ENCODE results near the gene SULT2B1.

SULT2B1 gene

GRCh38 chr19:48510421-48511268 lies 41.3 kb upstream of the SULT2B1 start:
- TF ChIP-seq CTCF (IDR thresholded peaks at IDR 0.05; ENCODE audit: borderline replicate concordance, insufficient read depth, low read depth, low read length): no peak
- no peak overlapping the region for H3K4me3 ChIP-seq (ENCODE audit: low read depth, low read length)

GRCh38 chr19:48511321-48511731 lies 40.6 kb upstream of the SULT2B1 start:
- TF ChIP-seq CTCF (IDR thresholded peaks at IDR 0.05; ENCODE audit: borderline replicate concordance, insufficient read depth, low read depth, low read length): no peak
- no peak overlapping the region for H3K4me3 ChIP-seq (ENCODE audit: low read depth, low read length)

DNA sequence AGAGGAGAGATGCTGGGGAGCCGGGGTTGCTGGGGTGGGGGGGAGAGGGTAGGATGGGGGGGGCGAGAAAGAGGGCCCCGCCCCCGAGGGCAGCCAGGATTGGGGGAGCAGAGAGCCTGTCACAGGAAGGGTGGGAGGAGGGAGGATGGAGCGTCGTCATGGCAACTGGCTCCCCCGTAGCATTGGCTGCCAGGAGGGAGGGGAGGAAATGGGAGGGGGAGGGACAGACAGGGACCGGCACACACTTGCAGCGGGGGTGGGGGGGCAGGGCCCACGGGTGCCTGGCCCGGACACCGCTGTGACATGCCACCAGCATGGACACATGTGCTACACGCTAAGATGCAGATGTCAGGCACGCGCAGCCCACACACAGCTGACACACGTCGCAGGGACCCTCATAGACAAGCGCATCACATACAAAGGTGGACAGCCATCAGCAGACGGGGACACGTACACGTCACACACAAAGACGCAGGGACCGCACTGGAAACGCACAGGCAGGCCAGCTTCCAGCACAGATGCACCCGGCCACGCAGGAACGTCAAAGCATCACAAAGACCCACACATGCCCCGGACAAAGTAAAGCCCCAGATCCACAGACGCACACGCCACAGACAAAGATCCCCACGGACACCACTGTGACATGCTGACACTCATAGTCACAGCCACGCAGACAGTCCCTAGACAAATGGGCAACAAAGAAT lies 40.0 kb upstream of the SULT2B1 start, which contains the start of gene LMTK3:
Gene LMTK3, minus strand, starts transcription at position 36 of the 704 bp plus-strand sequence. CDS start 259 bp downstream, outside the sequence.
- H3K4me3 ChIP-seq (ENCODE audit: low read depth, low read length): no peak within 1 kb of the TSS

DNA sequence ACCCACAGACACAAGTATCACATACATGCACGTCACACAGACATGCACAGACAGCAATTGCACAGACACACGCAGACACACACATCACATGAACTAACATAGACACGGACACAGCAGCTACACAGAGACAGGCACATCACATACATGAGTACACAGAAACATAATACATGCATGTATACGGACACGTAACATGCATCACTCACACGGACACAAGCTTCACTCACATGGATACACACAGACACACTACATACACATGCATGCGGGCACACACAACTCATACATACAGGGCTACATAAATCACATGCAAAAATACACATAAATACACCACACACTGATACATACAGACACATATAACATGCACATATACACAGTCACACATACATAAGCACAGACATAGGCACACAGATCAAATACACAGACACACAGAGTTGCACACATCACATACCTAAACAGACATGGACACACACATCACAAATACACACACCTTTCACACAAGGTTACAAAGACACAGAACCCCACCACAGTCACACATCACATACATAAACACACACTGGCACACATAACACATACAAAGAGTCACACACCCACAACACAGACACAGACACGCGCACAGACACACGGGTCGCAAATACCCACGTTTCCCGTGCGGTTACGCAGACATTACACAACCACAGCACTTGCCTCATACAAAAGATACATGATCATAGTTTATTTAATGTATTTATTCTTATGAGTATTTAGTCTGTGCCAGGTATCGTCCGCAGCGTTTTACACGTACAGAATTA lies 39.3 kb upstream of the SULT2B1 start:
- H3K4me3 ChIP-seq (ENCODE audit: low read depth, low read length): peak overlapping the region; percentile 63
- no peak for TF ChIP-seq CTCF (IDR thresholded peaks at IDR 0.05; ENCODE audit: borderline replicate concordance, insufficient read depth, low read depth, low read length)

More for the DNA sequence above, 40.0 kb upstream of the SULT2B1 start, which contains the start of gene LMTK3:
- no peak for TF ChIP-seq CTCF (IDR thresholded peaks at IDR 0.05; ENCODE audit: borderline replicate concordance, insufficient read depth, low read depth, low read length)

GRCh38 chr19:48513289-48514122 lies 38.5 kb upstream of the SULT2B1 start:
- no peak for TF ChIP-seq CTCF (IDR thresholded peaks at IDR 0.05; ENCODE audit: borderline replicate concordance, insufficient read depth, low read depth, low read length)
- H3K4me3 ChIP-seq (ENCODE audit: low read depth, low read length): peak overlapping the region; percentile 63

DNA sequence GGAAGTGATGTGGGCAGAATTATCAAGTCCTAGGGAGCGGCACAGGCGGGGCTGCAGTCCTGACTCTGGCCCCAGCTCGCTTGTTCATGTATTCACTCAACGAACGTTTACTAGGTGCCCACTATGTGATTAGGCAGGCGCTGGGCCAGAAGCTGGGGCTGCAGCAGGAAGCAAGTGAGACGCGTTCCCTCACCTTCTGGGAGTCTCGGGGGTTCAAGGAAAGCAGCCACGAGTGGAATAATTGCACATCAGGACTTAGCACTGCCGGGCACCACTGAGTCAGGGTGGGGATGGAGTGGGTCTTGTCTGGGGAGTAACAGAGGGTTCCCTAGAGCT lies 37.9 kb upstream of the SULT2B1 start:
- peak overlapping the region; percentile 63 for H3K4me3 ChIP-seq (ENCODE audit: low read depth, low read length)
- TF ChIP-seq CTCF (IDR thresholded peaks at IDR 0.05; ENCODE audit: borderline replicate concordance, insufficient read depth, low read depth, low read length): no peak

Data from GM12875 (cell line).